T-helper 1 cell (primary cell): Measurements from ENCODE around the gene HCN1.

ENCODE experiments used
- DNase-seq, 5 donors: peaks; one replicate each; pipeline ENCODE4 v3.0.0-alpha.2; 2012 to 2020
- total RNA-seq, 4 donors: gene quantifications; one replicate each; lab custom pipeline; 2026; lab: John Stamatoyannopoulos, UW

HCN1 gene
- total RNA-seq = 0 reads per million in 4 donors

- DNase-seq = peak in 1 of 5 donors; percentile 30
Measured at GRCh38 chr5:45696206-45696836, at the start of gene HCN1. Gene HCN1 (minus strand): TSS chr5:45696380.

GRCh38 chr5:45741110-45741509 lies 44.9 kb upstream of the HCN1 start:
- no peak for DNase-seq

GRCh38 chr5:45737153-45737552 lies 41.0 kb upstream of the HCN1 start:
- no peak for DNase-seq

- DNase-seq = no peak
Measured at GRCh38 chr5:45725537-45725936, 29.4 kb upstream of the HCN1 start.

- no peak for DNase-seq
Measured at GRCh38 chr5:45697201-45697600, 1.0 kb upstream of the HCN1 start.

GRCh38 chr5:45695804-45696156 lies 400 bp downstream of the HCN1 start:
- DNase-seq = no peak

- DNase-seq = no peak
Measured at GRCh38 chr5:45694971-45695803, 993 bp downstream of the HCN1 start.

GRCh38 chr5:45694255-45694814 lies 1.8 kb downstream of the HCN1 start:
- DNase-seq = no peak

- no peak for DNase-seq
Measured at GRCh38 chr5:45692481-45692880, 3.7 kb downstream of the HCN1 start.

GRCh38 chr5:45691656-45692055 lies 4.5 kb downstream of the HCN1 start:
- no peak for DNase-seq

GRCh38 chr5:45687701-45688100 lies 8.5 kb downstream of the HCN1 start:
- no peak for DNase-seq

GRCh38 chr5:45686620-45687019 lies 9.6 kb downstream of the HCN1 start:
- no peak for DNase-seq

GRCh38 chr5:45684118-45684517 lies 12.1 kb downstream of the HCN1 start:
- DNase-seq = no peak

GRCh38 chr5:45680950-45681349 lies 15.2 kb downstream of the HCN1 start:
- no peak for DNase-seq

- DNase-seq = no peak
Measured at GRCh38 chr5:45677524-45677923, 18.7 kb downstream of the HCN1 start.

- DNase-seq = no peak
Measured at GRCh38 chr5:45672271-45672670, 23.9 kb downstream of the HCN1 start.

GRCh38 chr5:45648744-45649143 lies 47.4 kb downstream of the HCN1 start:
- DNase-seq = no peak

- no peak for DNase-seq
Measured at GRCh38 chr5:45643056-45643455, 53.1 kb downstream of the HCN1 start.

GRCh38 chr5:45642370-45642769 lies 53.8 kb downstream of the HCN1 start:
- no peak for DNase-seq

GRCh38 chr5:45639040-45639439 lies 57.1 kb downstream of the HCN1 start:
- no peak for DNase-seq

GRCh38 chr5:45627076-45627656 lies 69.0 kb downstream of the HCN1 start:
- no peak for DNase-seq

GRCh38 chr5:45623832-45624231 lies 72.3 kb downstream of the HCN1 start:
- no peak for DNase-seq

GRCh38 chr5:45622365-45622764 lies 73.8 kb downstream of the HCN1 start:
- DNase-seq = no peak
